Left lung (tissue), 10 donors: Measurements from ENCODE around the gene TSEN2. TPM values are rescaled to one million over a fixed set of nuclear protein-coding genes. Genes with fewer than 3 reads are reported as not detected.

Source experiments
- ATAC-seq: fragments of 200-7000 bp; cut with Tn5 transposase; one replicate; pipeline ENCODE4 v1.9.1; 2020; ENCODE audit warnings: moderate library complexity
- DNase-seq, 4 donors: peaks; one replicate each; pipeline ENCODE4 v3.0.0-alpha.2; 2013 to 2020
- H3K27ac ChIP-seq, 2 donors: fragments of 200-600 bp; sonication (generic) in 1 of 2; one replicate each; pipeline versions ENCODE4 v1.5.0 to v1.8.0; 2020 to 2021
- H3K27me3 ChIP-seq, 2 donors: fragments of 200-600 bp; sonication (generic) in 1 of 2; one replicate each; pipeline versions ENCODE4 v1.5.0 to v1.8.0; 2020 to 2021
- H3K36me3 ChIP-seq, 2 donors: fragments of 200-600 bp; sonication (generic) in 1 of 2; one replicate each; pipeline versions ENCODE4 v1.5.0 to v1.8.0; 2020 to 2021
- H3K4me1 ChIP-seq, 2 donors: fragments of 200-600 bp; one replicate each; pipeline ENCODE4 v1.8.0; 2021
- H3K4me3 ChIP-seq, 2 donors: fragments of 200-600 bp; sonication (generic) in 1 of 2; one replicate each; pipeline versions ENCODE4 v1.5.0 to v1.8.0; 2020 to 2021; ENCODE audit warnings: mild to moderate bottlenecking in 1 of 2
- H3K9me3 ChIP-seq, 2 donors: fragments of 200-600 bp; sonication (generic) in 1 of 2; one replicate each; pipeline versions ENCODE4 v1.5.0 to v1.8.0; 2020 to 2021
- intact Hi-C, 2 donors: fragments of 100-400 bp; cut with DNase I; formaldehyde crosslinking; loops; one replicate each; pipeline versions ENCODE4 v1.11.2 to v1.14.2; 2022
- polyA plus RNA-seq, 6 donors: library from polyadenylated mRNA; unstranded; fragments of 120-200 nt; gene quantifications; one replicate each; pipeline ENCODE4 v1.2.1, GENCODE V29; 2013; ENCODE audit not compliant: insufficient read length in 6 of 6
- total RNA-seq, 2 donors: library from RNA; stranded (reverse); fragmentation: NEBNext Ultra II Directional; extraction: Animal tissue kit (Norgen Biotek cat#: 25700); gene quantifications; one replicate each; pipeline ENCODE4 v1.2.1, GENCODE V29; 2021
- TF ChIP-seq, protein P1 (sequence below), 2 donors: fragments of 200-600 bp; sonication (generic) in 1 of 2; IDR thresholded peaks; one replicate each; pipeline versions ENCODE4 v1.5.0 to v1.8.0; 2021; ENCODE audit warnings: antibody characterized with exemption in 2 of 2
- donor health status: DM: no; HTN: yes; CAD: no.
- donor health status: DM: no; HTN: no; CAD: no.

The TSEN2 gene
- total and polyA plus RNA-seq, 8 donors: 8.1 to 29.1 (median 22.3) TPM

DNA sequence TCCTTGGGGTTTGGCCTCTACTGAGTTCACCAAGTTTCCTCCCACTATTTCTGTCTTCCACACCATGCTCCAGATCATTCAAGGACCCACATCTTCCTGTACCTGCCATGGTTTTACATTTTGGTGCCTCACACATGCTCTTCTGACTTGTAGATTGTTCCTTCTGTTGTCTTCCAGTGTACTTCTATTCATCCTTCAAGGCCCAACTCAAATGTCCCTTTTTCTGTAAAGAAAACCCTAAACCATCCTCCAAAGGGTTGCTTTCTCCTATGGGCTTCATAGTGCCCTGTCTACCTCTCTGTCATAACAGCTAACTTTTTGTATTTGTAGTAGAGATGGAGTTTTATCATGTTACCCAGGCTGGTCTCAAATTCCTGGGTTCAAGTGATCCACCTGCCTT, 20.1 kb upstream of the TSEN2 start:
- intact Hi-C loops: no loop called here

GRCh38 chr3:12465151-12465835, 19.0 kb upstream of the TSEN2 start:
- no peaks in the 10 kb centered on the region for H3K9me3 ChIP-seq
- H3K27ac ChIP-seq: no peak overlapping the region
- no peaks in the 10 kb centered on the region for H3K36me3 ChIP-seq
- ATAC-seq (no peak), DNase-seq (no peak)
- H3K4me3 ChIP-seq: no peak overlapping the region
- peaks cover 0 to 20% of the 10 kb centered on the region in 2 donors for H3K4me1 ChIP-seq
- TF ChIP-seq, protein P1, sequence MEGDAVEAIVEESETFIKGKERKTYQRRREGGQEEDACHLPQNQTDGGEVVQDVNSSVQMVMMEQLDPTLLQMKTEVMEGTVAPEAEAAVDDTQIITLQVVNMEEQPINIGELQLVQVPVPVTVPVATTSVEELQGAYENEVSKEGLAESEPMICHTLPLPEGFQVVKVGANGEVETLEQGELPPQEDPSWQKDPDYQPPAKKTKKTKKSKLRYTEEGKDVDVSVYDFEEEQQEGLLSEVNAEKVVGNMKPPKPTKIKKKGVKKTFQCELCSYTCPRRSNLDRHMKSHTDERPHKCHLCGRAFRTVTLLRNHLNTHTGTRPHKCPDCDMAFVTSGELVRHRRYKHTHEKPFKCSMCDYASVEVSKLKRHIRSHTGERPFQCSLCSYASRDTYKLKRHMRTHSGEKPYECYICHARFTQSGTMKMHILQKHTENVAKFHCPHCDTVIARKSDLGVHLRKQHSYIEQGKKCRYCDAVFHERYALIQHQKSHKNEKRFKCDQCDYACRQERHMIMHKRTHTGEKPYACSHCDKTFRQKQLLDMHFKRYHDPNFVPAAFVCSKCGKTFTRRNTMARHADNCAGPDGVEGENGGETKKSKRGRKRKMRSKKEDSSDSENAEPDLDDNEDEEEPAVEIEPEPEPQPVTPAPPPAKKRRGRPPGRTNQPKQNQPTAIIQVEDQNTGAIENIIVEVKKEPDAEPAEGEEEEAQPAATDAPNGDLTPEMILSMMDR (IDR thresholded peaks at IDR 0.05): no peak
- no peaks in the 10 kb centered on the region for H3K27me3 ChIP-seq
- intact Hi-C loops: no loop called here

More for the DNA sequence above, 20.1 kb upstream of the TSEN2 start:
- no peak for ATAC-seq
- H3K4me3 ChIP-seq: no peak overlapping the region
- no peaks in the 10 kb centered on the region for H3K36me3 ChIP-seq
- H3K9me3 ChIP-seq: no peaks in the 10 kb centered on the region
- DNase-seq: no peak
- no peaks in the 10 kb centered on the region for H3K27me3 ChIP-seq
- TF ChIP-seq, protein P1 (IDR thresholded peaks at IDR 0.05): no peak
- no peak overlapping the region for H3K27ac ChIP-seq
- peaks cover 0 to 25% of the 10 kb centered on the region in 2 donors for H3K4me1 ChIP-seq

GRCh38 chr3:12465836-12466225, 18.4 kb upstream of the TSEN2 start:
- peaks cover 0 to 20% of the 10 kb centered on the region in 2 donors for H3K4me1 ChIP-seq
- no peak overlapping the region for H3K4me3 ChIP-seq
- DNase-seq: no peak
- H3K36me3 ChIP-seq: no peaks in the 10 kb centered on the region
- TF ChIP-seq, protein P1 (IDR thresholded peaks at IDR 0.05): no peak
- H3K9me3 ChIP-seq: no peaks in the 10 kb centered on the region
- intact Hi-C loops: no loop called here
- H3K27ac ChIP-seq: no peak overlapping the region
- no peak for ATAC-seq
- no peaks in the 10 kb centered on the region for H3K27me3 ChIP-seq

- intact Hi-C loops: no loop called here
- no peak for ATAC-seq
- TF ChIP-seq, protein P1 (IDR thresholded peaks at IDR 0.05): no peak
These were observed 16.5 kb upstream of the TSEN2 start for GRCh38 chr3:12467746-12468145.

GRCh38 chr3:12468276-12468675, 16.0 kb upstream of the TSEN2 start:
- intact Hi-C loops: no loop called here

More at GRCh38 chr3:12467746-12468145, 16.5 kb upstream of the TSEN2 start:
- Histone ChIP-seq H3K36me3 (no peaks in the 10 kb centered on the region), H3K4me3 (no peak overlapping the region), H3K4me1 (peaks cover 0 to 8% of the 10 kb centered on the region in 2 donors), H3K27ac (no peak overlapping the region), H3K27me3 (no peaks in the 10 kb centered on the region), H3K9me3 (no peaks in the 10 kb centered on the region)
- DNase-seq: no peak

More at GRCh38 chr3:12468276-12468675, 16.0 kb upstream of the TSEN2 start:
- Histone ChIP-seq H3K36me3 (no peaks in the 10 kb centered on the region), H3K27ac (no peak overlapping the region), H3K9me3 (no peaks in the 10 kb centered on the region), H3K4me3 (no peak overlapping the region), H3K4me1 (peaks cover 0 to 3% of the 10 kb centered on the region in 2 donors), H3K27me3 (no peaks in the 10 kb centered on the region)
- no peak for ATAC-seq
- TF ChIP-seq, protein P1 (IDR thresholded peaks at IDR 0.05): no peak
- DNase-seq: no peak
